K562 (cell line): ENCODE data around the gene PLEKHM3. TPM values are rescaled to one million over a fixed set of nuclear protein-coding genes. Genes with fewer than 3 reads are reported as not detected.

Experiments
- ATAC-seq: fragments of 200-7000 bp; cut with Tn5 transposase; 3 replicates; pipeline ENCODE4 v1.9.1; 2020; ENCODE audit warnings: moderate library complexity
- BruUV-seq: library from RNA; stranded (reverse); fragments of 400-500 nt; replicated peaks from 2 replicates; lab custom pipeline; 2021; lab: Mats Ljungman, UMichigan
- CTCF ChIA-PET: fragments of 300-600 bp; formaldehyde crosslinking; extraction: SDS; loops from one replicate; lab custom pipeline; 2021; ENCODE audit warnings: low intra/inter-chr PET ratio; lab: Yijun Ruan, JAX
- POLR2A ChIA-PET: fragments of 300-600, 350-650 bp; sonication (Branson Sonifier 250); formaldehyde crosslinking; extraction: SDS; loops from one replicate; lab custom pipeline; 2021; ENCODE audit warnings: antibody characterized with exemption, inconsistent platforms; lab: Yijun Ruan, JAX
- DNase-seq, 4 experiments: peaks; one replicate each; pipeline versions ENCODE4 v3.0.0 to v3.0.0-alpha.2; 2011 to 2018; ENCODE audit warnings: low spot score in 3 of 4, mixed read lengths in 3 of 4; ENCODE audit errors: extremely low read depth in 1 of 4
- FAIRE-seq: peaks from 2 replicates; lab custom pipeline; 2011; peaks lifted over from hg19 to GRCh38; lab: Jason Lieb, UNC
- H2AFZ ChIP-seq: 2 replicates; pipeline ENCODE4 v1.6.0; 2011; ENCODE audit warnings: low read depth, low read length, control low read depth, inconsistent platforms
- H3K27ac ChIP-seq: fragments of 200-600 bp; 3 replicates; pipeline ENCODE4 v1.8.0; 2011; ENCODE audit warnings: low read depth, mild to moderate bottlenecking, control low read depth, inconsistent platforms, low read length, moderate library complexity, mixed read lengths; ENCODE audit errors: extremely low read depth
- H3K27me3 ChIP-seq, 2 experiments: fragments of 300-600 bp in 1 of 2; 2 replicates in 1 of 2; 3 replicates in 1 of 2; pipeline versions ENCODE4 v1.6.0 to v1.8.0; 2011; ENCODE audit warnings: inconsistent platforms in 2 of 2, low read length in 2 of 2, mild to moderate bottlenecking in 1 of 2, mixed read lengths in 1 of 2, moderate library complexity in 1 of 2; ENCODE audit not compliant: control insufficient read depth in 2 of 2, insufficient read depth in 2 of 2
- H3K36me3 ChIP-seq: fragments of 300-600 bp; 3 replicates; pipeline ENCODE4 v1.8.0; 2011; ENCODE audit warnings: mild to moderate bottlenecking, low read length, inconsistent platforms; ENCODE audit not compliant: control insufficient read depth, insufficient read depth
- H3K4me1 ChIP-seq, 2 experiments: fragments of 200-600 bp in 1 of 2; replicated peaks in 1 of 2; 2 replicates in 1 of 2; 3 replicates in 1 of 2; pipeline versions ENCODE4 v1.5.1 to v1.8.0; 2011; ENCODE audit warnings: inconsistent platforms in 2 of 2, low read length in 2 of 2, mild to moderate bottlenecking in 1 of 2, mixed read lengths in 1 of 2, moderate library complexity in 1 of 2; ENCODE audit not compliant: control insufficient read depth in 2 of 2, insufficient read depth in 2 of 2
- H3K4me2 ChIP-seq: 2 replicates; pipeline ENCODE4 v1.6.1; 2011; ENCODE audit warnings: low read length, control low read depth, inconsistent platforms, mixed read lengths; ENCODE audit not compliant: insufficient read depth
- H3K4me3 ChIP-seq: fragments of 200-600 bp; sonication (generic), shearing (Covaris generic); 2 replicates; pipeline ENCODE4 v1.5.1; 2016; ENCODE audit warnings: control low read depth, inconsistent platforms
- H3K79me2 ChIP-seq: fragments of 200-600 bp; 3 replicates; pipeline ENCODE4 v1.8.0; 2011; ENCODE audit warnings: low read length, inconsistent platforms; ENCODE audit not compliant: control insufficient read depth, insufficient read depth
- H3K9ac ChIP-seq, 2 experiments: 2 replicates each; pipeline versions ENCODE4 v1.6.0 to v1.6.1; 2011; ENCODE audit warnings: low read depth in 2 of 2, low read length in 2 of 2, control low read depth in 1 of 2, inconsistent platforms in 1 of 2, mild to moderate bottlenecking in 1 of 2, mixed read lengths in 1 of 2; ENCODE audit not compliant: insufficient read depth in 1 of 2
- H3K9me1 ChIP-seq: one replicate; pipeline ENCODE4 v1.6.0; 2011; ENCODE audit warnings: inconsistent platforms, mild to moderate bottlenecking, low read length, moderate library complexity; ENCODE audit not compliant: control insufficient read depth, insufficient read depth
- H3K9me3 ChIP-seq: replicated peaks from 2 replicates; pipeline ENCODE4 v1.5.1; 2011; ENCODE audit warnings: low read depth, low read length, inconsistent platforms; ENCODE audit not compliant: control insufficient read depth, insufficient read depth
- H4K20me1 ChIP-seq: replicated peaks from 2 replicates; pipeline ENCODE4 v1.6.1; 2011; ENCODE audit warnings: low read length, inconsistent platforms, mixed read lengths; ENCODE audit not compliant: control insufficient read depth, insufficient read depth
- BRF1 ChIP-seq: IDR thresholded peaks from 3 replicates; pipeline ENCODE4 v1.6.1; 2011; ENCODE audit warnings: borderline replicate concordance, mild to moderate bottlenecking; ENCODE audit not compliant: insufficient read length; ENCODE audit errors: extremely low read depth
- HIVEP1 ChIP-seq: fragments of 250-450 bp; sonication (Bioruptor Pico); IDR thresholded peaks from 2 replicates; pipeline ENCODE4 v1.4.0; 2020; ENCODE audit warnings: mild to moderate bottlenecking
- KLF6 ChIP-seq: fragments of 250-450 bp; sonication (Bioruptor Pico); IDR thresholded peaks from 2 replicates; pipeline ENCODE4 v1.4.0; 2020; ENCODE audit warnings: mild to moderate bottlenecking, moderate library complexity, borderline replicate concordance
- NR2F6 ChIP-seq: fragments of 450-650 bp; formaldehyde crosslinking; IDR thresholded peaks from 2 replicates; pipeline ENCODE4 v1.4.0; 2020; ENCODE audit warnings: mild to moderate bottlenecking
- POLR2AphosphoS5 ChIP-seq: IDR thresholded peaks from 2 replicates; pipeline ENCODE4 v1.6.1; 2011; ENCODE audit warnings: mild to moderate bottlenecking, low read depth, low read length, moderate library complexity; ENCODE audit not compliant: control insufficient read depth, insufficient read depth
- RB1 ChIP-seq: fragments of 450-650 bp; IDR thresholded peaks from 2 replicates; pipeline ENCODE4 v1.6.1; 2017; ENCODE audit warnings: low read depth, mild to moderate bottlenecking
- RBM34 ChIP-seq: fragments of 200-400 bp; formaldehyde crosslinking; IDR thresholded peaks from 2 replicates; pipeline ENCODE4 v1.6.1; 2018; ENCODE audit warnings: low read length, borderline replicate concordance; ENCODE audit not compliant: insufficient read depth
- ZFP30 ChIP-seq: fragments of 250-450 bp; sonication (Bioruptor Pico); IDR thresholded peaks from 2 replicates; pipeline ENCODE4 v1.8.0; 2022; ENCODE audit warnings: moderate library complexity, mild to moderate bottlenecking, inconsistent platforms, borderline replicate concordance
- ZNF239 ChIP-seq: fragments of 250-450 bp; sonication (Bioruptor Pico); IDR thresholded peaks from 2 replicates; pipeline ENCODE4 v1.4.0; 2020; ENCODE audit warnings: mild to moderate bottlenecking
- ZNF41 ChIP-seq: fragments of 250-450 bp; sonication (Bioruptor Pico); conservative IDR thresholded peaks from 2 replicates; pipeline ENCODE4 v1.4.0; 2020; ENCODE audit warnings: mild to moderate bottlenecking
- ZNF830 ChIP-seq: fragments of 250-450 bp; sonication (Bioruptor Pico); IDR thresholded peaks from 2 replicates; pipeline ENCODE4 v1.5.0; 2021; ENCODE audit warnings: mild to moderate bottlenecking
- WGBS: fragments of 100-300 bp; shearing (Covaris generic); methylation state at CpG from one replicate; pipeline ENCODE4 v1.1.6; 2016; ENCODE audit warnings: low coverage, mixed read lengths; ENCODE audit not compliant: insufficient coverage; ENCODE audit errors: missing lambda C conversion rate; 5-methylcytosine and 5-hydroxymethylcytosine counted together
- in situ Hi-C: fragments of 300-500 bp; cut with MboI; formaldehyde crosslinking; loops from 4 replicates; pipeline ENCODE4 v1.15.0; 2018; ENCODE audit warnings: inconsistent platforms, mixed read lengths
- intact Hi-C: fragments of 100-400 bp; cut with micrococcal nuclease; formaldehyde crosslinking; loops from 2 replicates; pipeline ENCODE4 v1.14.2; 2022
- polyA plus RNA-seq, 8 experiments: library from polyadenylated mRNA; depleted of rRNA in 4 of 8; stranded (reverse) in 5 of 8; unstranded in 3 of 8; fragments of >200 nt; fragmentation: Nextera tagmentation in 2 of 8; fragmentation: Illumina TruSeq in 1 of 8; extraction: Ambion mirVana in 2 of 8; extraction: Trizol in 1 of 8; gene quantifications; 2 replicates each; pipeline versions ENCODE4 v1.2.1 to v1.2.3, GENCODE V29; 2011 to 2014; ENCODE audit warnings: inconsistent platforms in 1 of 8, missing spikeins in 1 of 8
- total RNA-seq, 7 experiments: library from RNA; depleted of rRNA in 6 of 7; stranded (reverse); fragments of >200 nt in 6 of 7; fragmentation: Illumina TruSeq in 2 of 7; extraction: Trizol in 2 of 7; gene quantifications; 2 replicates each; pipeline versions ENCODE4 v1.2.1 to v1.2.3, GENCODE V29; 2011 to 2021; ENCODE audit warnings: low replicate concordance in 1 of 7
- TF ChIP-seq, protein P1 (sequence below): fragments of 450-650 bp; formaldehyde crosslinking; IDR thresholded peaks from 2 replicates; pipeline ENCODE4 v1.4.0; 2020; ENCODE audit warnings: mild to moderate bottlenecking, moderate library complexity
- TF ChIP-seq, protein P2 (sequence below): fragments of 450-650 bp; IDR thresholded peaks from 2 replicates; pipeline ENCODE4 v1.6.1; 2014; ENCODE audit warnings: low read depth, mild to moderate bottlenecking, moderate library complexity, borderline replicate concordance
- TF ChIP-seq, protein P3 (sequence below): fragments of 250-450 bp; sonication (Bioruptor Pico); IDR thresholded peaks from 2 replicates; pipeline ENCODE4 v1.4.0; 2020
- TF ChIP-seq, protein P4 (sequence below): sonication (generic); formaldehyde crosslinking; IDR thresholded peaks from 2 replicates; pipeline ENCODE4 v1.8.0; 2022; ENCODE audit warnings: mild to moderate bottlenecking, missing genetic modification reagents, borderline replicate concordance
- TF ChIP-seq, protein P5 (sequence below): fragments of 250-450 bp; sonication (Bioruptor Pico); IDR thresholded peaks from 2 replicates; pipeline ENCODE4 v1.9.0; 2021; ENCODE audit warnings: mild to moderate bottlenecking

PLEKHM3 gene
- total and polyA plus RNA-seq, 9 of the 15 experiments (the other 6 are each of a cell fraction or from before 2014, with no cell fraction given), result 0.24 to 1.6 (median 1.0) TPM

DNA sequence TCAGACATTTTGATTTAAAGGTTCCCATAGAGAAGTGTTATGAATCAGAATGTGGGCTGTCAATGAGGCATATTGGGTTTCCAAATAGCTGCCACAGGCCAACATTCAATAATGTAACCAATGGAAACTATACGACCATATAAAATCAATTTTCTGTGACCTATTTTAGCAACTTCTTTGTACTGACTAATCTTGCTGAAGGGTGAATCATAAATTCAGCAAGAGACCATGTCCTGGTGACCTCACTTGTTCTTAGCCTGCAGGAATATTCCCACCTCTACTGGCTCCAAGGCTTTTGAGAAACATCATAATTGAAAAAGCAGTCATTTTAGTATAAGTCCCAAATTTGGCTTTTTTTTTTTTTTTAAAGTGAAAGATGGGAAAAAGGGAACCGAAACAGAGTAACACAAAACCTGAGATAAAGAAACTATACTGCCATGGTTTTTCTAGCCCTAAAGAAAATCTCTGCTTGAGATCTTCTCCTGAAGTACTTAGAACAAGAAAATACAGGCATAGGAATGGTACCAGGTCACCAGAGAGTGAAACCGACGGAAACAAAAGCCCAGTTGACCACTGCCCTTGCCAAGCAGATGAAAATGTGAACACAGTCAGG lies 32.1 kb downstream of the PLEKHM3 start:
- no TSS peak for BruUV-seq
- TF ChIP-seq ZNF830 (CRISPR knock-in tag) (no peak), RB1 (no peak), RBM34 (no peak), KLF6 (CRISPR knock-in tag) (no peak), NR2F6 (CRISPR knock-in tag) (no peak), ZFP30 (CRISPR knock-in tag) (no peak), BRF1 (no peak), ZNF239 (CRISPR knock-in tag) (no peak), POLR2AphosphoS5 (no peak), ZNF41 (CRISPR knock-in tag) (no peak), HIVEP1 (no peak)
- TF ChIP-seq, protein P1, sequence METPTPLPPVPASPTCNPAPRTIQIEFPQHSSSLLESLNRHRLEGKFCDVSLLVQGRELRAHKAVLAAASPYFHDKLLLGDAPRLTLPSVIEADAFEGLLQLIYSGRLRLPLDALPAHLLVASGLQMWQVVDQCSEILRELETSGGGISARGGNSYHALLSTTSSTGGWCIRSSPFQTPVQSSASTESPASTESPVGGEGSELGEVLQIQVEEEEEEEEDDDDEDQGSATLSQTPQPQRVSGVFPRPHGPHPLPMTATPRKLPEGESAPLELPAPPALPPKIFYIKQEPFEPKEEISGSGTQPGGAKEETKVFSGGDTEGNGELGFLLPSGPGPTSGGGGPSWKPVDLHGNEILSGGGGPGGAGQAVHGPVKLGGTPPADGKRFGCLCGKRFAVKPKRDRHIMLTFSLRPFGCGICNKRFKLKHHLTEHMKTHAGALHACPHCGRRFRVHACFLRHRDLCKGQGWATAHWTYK (CRISPR knock-in tag), result no peak
- TF ChIP-seq, protein P2, sequence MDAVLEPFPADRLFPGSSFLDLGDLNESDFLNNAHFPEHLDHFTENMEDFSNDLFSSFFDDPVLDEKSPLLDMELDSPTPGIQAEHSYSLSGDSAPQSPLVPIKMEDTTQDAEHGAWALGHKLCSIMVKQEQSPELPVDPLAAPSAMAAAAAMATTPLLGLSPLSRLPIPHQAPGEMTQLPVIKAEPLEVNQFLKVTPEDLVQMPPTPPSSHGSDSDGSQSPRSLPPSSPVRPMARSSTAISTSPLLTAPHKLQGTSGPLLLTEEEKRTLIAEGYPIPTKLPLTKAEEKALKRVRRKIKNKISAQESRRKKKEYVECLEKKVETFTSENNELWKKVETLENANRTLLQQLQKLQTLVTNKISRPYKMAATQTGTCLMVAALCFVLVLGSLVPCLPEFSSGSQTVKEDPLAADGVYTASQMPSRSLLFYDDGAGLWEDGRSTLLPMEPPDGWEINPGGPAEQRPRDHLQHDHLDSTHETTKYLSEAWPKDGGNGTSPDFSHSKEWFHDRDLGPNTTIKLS, result no peak
- TF ChIP-seq, protein P3, sequence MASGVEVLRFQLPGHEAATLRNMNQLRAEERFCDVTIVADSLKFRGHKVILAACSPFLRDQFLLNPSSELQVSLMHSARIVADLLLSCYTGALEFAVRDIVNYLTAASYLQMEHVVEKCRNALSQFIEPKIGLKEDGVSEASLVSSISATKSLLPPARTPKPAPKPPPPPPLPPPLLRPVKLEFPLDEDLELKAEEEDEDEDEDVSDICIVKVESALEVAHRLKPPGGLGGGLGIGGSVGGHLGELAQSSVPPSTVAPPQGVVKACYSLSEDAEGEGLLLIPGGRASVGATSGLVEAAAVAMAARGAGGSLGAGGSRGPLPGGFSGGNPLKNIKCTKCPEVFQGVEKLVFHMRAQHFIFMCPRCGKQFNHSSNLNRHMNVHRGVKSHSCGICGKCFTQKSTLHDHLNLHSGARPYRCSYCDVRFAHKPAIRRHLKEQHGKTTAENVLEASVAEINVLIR (CRISPR knock-in tag), result no peak
- TF ChIP-seq, protein P4, sequence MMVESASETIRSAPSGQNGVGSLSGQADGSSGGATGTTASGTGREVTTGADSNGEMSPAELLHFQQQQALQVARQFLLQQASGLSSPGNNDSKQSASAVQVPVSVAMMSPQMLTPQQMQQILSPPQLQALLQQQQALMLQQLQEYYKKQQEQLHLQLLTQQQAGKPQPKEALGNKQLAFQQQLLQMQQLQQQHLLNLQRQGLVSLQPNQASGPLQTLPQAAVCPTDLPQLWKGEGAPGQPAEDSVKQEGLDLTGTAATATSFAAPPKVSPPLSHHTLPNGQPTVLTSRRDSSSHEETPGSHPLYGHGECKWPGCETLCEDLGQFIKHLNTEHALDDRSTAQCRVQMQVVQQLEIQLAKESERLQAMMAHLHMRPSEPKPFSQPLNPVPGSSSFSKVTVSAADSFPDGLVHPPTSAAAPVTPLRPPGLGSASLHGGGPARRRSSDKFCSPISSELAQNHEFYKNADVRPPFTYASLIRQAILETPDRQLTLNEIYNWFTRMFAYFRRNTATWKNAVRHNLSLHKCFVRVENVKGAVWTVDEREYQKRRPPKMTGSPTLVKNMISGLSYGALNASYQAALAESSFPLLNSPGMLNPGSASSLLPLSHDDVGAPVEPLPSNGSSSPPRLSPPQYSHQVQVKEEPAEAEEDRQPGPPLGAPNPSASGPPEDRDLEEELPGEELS, result no peak
- TF ChIP-seq, protein P5, sequence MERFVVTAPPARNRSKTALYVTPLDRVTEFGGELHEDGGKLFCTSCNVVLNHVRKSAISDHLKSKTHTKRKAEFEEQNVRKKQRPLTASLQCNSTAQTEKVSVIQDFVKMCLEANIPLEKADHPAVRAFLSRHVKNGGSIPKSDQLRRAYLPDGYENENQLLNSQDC, result no peak

More for the DNA sequence above, 32.1 kb downstream of the PLEKHM3 start:
- ChIA-PET POLR2A (interaction anchor here (0.9 kb wide), 1 partner anchor 218 kb away, joined by 3 read pairs; no protein-coding TSS in a partner anchor), CTCF (interaction anchor here (0.6 kb wide), 1 partner anchor 284 kb away, joined by 3 read pairs; no protein-coding TSS in a partner anchor)
- Histone ChIP-seq H3K9me3 (no peaks in the 10 kb centered on the region), H3K9ac (no peak overlapping the region), H3K27me3 (no peaks in the 10 kb centered on the region), H2AFZ (no peak overlapping the region), H3K4me2 (no peak overlapping the region), H3K79me2 (no peaks in the 10 kb centered on the region), H3K9me1 (no peaks in the 10 kb centered on the region), H4K20me1 (no peaks in the 10 kb centered on the region), H3K27ac (no peak overlapping the region), H3K4me3 (no peak overlapping the region), H3K36me3 (no peaks in the 10 kb centered on the region), H3K4me1 (no peaks in the 10 kb centered on the region)
- 46% methylated on average over 3 of the region's 4 CpGs for WGBS
- ATAC-seq (no peak), FAIRE-seq (no peak), DNase-seq (no peak)
- in situ Hi-C loops (no loop called here), intact Hi-C loops (no loop called here)
